Activated naive CD8-positive, alpha-beta T cell treated with anti-CD3 and anti-CD28 coated beads, Interleukin-2, amount 50 U/mL, for 24 hours (primary cell): ENCODE measurements around the gene LNPK.

Experiments used
- ATAC-seq: fragments of 150-1000 bp; cut with Tn5 transposase; one replicate; pipeline ENCODE4 v1.10.0; 2021
- DNase-seq: peaks from one replicate; pipeline ENCODE4 v3.0.0; 2021
- H3K27ac Mint-ChIP-seq: one replicate; pipeline ENCODE4 v1.8.0; 2021; ENCODE audit warnings: mild to moderate bottlenecking, mixed read lengths
- H3K27me3 Mint-ChIP-seq: one replicate; pipeline ENCODE4 v1.8.0; 2021; ENCODE audit warnings: mixed read lengths
- H3K36me3 Mint-ChIP-seq: one replicate; pipeline ENCODE4 v1.8.0; 2021; ENCODE audit warnings: low read depth, mixed read lengths
- H3K4me1 Mint-ChIP-seq: one replicate; pipeline ENCODE4 v1.8.0; 2021; ENCODE audit warnings: mixed read lengths
- H3K4me3 Mint-ChIP-seq: one replicate; pipeline ENCODE4 v1.8.0; 2021; ENCODE audit warnings: mild to moderate bottlenecking, moderate library complexity, mixed read lengths
- H3K9me3 Mint-ChIP-seq: one replicate; pipeline ENCODE4 v1.8.0; 2021; ENCODE audit warnings: mixed read lengths

Gene LNPK, protein sequence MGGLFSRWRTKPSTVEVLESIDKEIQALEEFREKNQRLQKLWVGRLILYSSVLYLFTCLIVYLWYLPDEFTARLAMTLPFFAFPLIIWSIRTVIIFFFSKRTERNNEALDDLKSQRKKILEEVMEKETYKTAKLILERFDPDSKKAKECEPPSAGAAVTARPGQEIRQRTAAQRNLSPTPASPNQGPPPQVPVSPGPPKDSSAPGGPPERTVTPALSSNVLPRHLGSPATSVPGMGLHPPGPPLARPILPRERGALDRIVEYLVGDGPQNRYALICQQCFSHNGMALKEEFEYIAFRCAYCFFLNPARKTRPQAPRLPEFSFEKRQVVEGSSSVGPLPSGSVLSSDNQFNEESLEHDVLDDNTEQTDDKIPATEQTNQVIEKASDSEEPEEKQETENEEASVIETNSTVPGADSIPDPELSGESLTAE

DNA sequence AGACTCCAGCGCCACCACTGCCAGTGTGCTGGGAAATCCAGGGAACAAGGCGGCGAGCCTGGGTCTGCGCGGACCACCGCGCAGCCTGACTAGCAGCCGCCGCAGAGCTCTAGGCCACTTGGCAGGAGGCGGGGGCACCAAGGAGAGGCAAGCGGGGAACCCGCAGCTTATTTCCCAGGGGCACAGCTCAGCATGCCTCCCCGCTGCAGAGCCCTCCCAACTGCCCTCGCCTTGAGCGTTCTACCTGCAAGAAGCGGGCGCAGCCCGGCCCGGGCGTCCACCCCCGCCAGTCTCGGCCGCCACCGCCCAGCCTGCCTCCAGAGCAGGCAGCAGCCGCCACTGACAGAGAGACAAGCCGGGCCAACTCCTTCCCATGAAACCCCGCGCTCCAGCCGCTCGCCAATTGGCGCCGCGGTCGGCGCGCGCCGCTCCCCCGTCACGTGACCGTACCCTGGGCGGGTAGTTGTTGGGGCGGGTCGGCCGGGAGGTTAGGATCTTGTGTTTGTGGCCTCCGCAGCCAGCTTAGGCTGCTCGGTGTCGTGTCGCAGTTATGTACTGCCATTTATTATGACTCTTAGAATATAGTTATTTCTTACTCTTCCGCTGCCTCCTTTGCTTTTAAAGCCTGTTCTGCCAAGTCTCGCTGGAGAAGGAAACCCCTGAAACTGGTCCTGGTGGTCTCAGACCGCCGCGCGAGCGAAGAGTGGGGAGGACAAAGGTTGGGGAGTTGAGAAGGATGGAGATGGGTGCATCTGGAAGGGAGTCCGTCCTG is at the start of gene LNPK:
TSS of gene LNPK (minus strand) at position 352 of the 772 bp plus-strand sequence. CDS start 6,683 bp downstream, outside the sequence.
- Mint-ChIP-seq H3K27ac (peak within 1 kb of the TSS; percentile 95), H3K9me3 (no peaks in the 10 kb centered on the region), H3K4me1 (peaks cover 29% of the 10 kb centered on the region), H3K36me3 (peaks cover 4% of the 10 kb centered on the region), H3K4me3 (peak within 1 kb of the TSS; percentile 98), H3K27me3 (peaks cover 2% of the 10 kb centered on the region)
- ATAC-seq (peak; percentile 95), DNase-seq (peak; percentile 91)

DNA sequence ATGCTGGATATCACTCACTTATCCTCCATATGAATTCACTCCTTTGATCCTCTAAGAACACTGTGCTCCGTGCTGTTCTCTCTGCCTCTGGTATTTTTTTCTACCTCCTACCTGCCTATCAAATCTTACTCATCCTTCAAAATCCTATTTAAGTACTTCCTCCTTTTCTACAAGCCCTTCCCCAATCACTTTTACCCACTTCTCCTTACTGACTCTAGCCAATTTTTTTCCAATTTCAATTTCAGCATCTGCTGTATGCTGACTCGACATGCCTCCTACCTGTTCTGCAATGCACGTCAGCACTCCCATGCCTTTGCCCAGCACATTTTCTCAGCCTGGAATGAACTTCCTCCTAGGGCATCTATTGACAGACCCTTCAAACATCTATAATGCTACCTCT is 37.3 kb upstream of the LNPK start:
- Mint-ChIP-seq H3K9me3 (peaks cover 9% of the 10 kb centered on the region), H3K27ac (no peak overlapping the region), H3K36me3 (no peaks in the 10 kb centered on the region), H3K27me3 (peaks cover 26% of the 10 kb centered on the region), H3K4me1 (no peaks in the 10 kb centered on the region), H3K4me3 (no peak overlapping the region)
- ATAC-seq (no peak), DNase-seq (no peak)

DNA sequence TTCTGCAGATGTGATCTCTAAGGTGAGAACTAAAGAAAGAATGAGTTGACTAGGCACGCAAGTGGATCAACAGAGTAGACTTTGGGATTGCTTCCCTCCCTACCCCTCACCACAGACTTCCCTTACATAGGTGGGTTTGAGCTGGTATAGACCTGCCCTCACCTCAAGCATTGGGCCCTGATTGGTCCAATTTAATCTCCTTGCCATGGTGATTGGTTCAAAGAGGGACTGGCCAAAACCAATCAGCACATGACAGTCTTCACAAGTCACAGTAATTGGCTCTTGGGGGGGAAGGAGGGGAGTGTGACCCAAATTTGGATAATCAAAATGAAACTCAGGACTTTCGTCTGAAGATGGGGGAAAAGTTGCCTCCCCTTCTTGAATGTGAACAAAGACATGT is 36.6 kb upstream of the LNPK start:
- H3K9me3 Mint-ChIP-seq = peaks cover 6% of the 10 kb centered on the region
- peaks cover 25% of the 10 kb centered on the region for H3K27me3 Mint-ChIP-seq
- ATAC-seq (no peak), DNase-seq (no peak)
- no peak overlapping the region for H3K27ac Mint-ChIP-seq
- no peaks in the 10 kb centered on the region for H3K36me3 Mint-ChIP-seq
- H3K4me1 Mint-ChIP-seq = no peaks in the 10 kb centered on the region
- H3K4me3 Mint-ChIP-seq = no peak overlapping the region

DNA sequence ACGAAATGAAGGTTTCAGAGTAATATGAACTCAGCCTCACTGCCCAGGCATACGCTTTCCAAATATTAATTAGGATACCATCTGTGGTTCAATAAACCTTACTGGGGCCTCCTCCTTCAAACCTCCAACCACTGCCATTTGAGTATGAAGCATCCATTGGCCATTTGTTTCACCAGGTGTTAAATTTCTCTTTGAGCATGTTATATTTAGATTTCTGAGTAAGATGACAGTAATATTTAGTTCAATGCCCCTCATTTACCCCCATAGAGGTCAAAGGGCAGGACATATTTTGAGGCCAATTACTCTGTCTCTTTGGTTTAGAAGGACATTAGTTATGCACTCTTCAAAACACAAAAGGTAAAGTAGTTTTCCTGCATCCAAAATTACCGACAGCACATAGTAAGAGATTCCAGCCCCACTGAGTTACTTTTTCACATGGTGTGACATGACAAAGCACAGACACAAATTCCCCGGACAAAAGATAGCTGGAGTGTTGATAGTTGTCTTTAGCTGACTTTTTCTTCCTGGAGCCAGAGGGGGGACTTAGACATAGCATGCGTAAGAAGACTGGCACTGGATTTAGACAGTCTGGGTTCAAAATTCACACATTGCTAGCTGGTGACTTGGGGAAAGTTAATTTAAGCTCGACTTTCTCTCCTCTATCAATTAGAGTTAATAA is 33.1 kb upstream of the LNPK start:
- Mint-ChIP-seq H3K27ac (no peak overlapping the region), H3K9me3 (no peaks in the 10 kb centered on the region), H3K36me3 (no peaks in the 10 kb centered on the region), H3K4me1 (no peaks in the 10 kb centered on the region), H3K27me3 (peaks cover 26% of the 10 kb centered on the region), H3K4me3 (no peak overlapping the region)
- ATAC-seq = no peak
- DNase-seq = no peak

DNA sequence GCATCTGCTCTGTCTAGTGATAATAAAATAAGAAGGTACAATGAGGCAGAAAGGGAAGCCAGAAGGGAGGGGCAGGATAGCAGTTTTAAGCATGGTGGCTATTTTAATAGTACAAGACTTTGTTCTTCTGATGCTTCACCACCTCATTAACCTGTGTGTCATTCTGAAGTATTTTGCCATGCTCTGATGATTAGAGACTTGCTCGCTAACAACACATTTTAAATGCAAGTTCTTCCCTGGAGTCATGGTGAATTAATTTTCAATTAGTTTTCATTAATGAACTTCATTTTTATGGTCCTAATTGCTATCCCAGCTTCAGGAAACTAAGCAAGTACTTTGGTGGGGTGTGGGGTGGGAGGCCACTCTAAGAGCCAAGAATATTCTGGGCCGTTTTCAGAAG is 25.7 kb upstream of the LNPK start:
- H3K9me3 Mint-ChIP-seq = no peaks in the 10 kb centered on the region
- no peaks in the 10 kb centered on the region for H3K4me1 Mint-ChIP-seq
- H3K27me3 Mint-ChIP-seq = peaks cover 26% of the 10 kb centered on the region
- DNase-seq = no peak
- no peak for ATAC-seq
- H3K4me3 Mint-ChIP-seq = no peak overlapping the region
- H3K36me3 Mint-ChIP-seq = no peaks in the 10 kb centered on the region
- no peak overlapping the region for H3K27ac Mint-ChIP-seq

DNA sequence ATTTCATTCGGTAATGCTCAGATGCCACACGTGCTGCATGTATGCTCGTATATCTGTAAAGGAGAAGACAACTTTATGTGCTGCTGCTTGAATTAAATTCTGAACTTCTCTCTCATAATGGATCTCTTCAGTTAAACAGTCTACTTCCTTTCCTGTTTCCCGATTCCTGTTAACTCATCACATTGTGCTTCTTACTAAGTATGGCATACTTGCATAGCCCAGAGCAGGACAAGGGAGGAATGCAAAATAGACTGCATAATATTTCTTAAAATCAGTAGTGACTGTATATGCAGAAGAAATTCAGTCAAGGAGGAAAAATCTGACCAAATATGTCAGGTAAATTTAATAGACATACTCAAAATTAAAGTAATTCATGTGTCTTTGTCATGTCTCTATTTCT is 23.9 kb upstream of the LNPK start:
- ATAC-seq = no peak
- no peak overlapping the region for H3K27ac Mint-ChIP-seq
- H3K36me3 Mint-ChIP-seq = no peaks in the 10 kb centered on the region
- no peaks in the 10 kb centered on the region for H3K9me3 Mint-ChIP-seq
- no peak overlapping the region for H3K4me3 Mint-ChIP-seq
- peaks cover 30% of the 10 kb centered on the region for H3K27me3 Mint-ChIP-seq
- H3K4me1 Mint-ChIP-seq = no peaks in the 10 kb centered on the region
- DNase-seq = no peak

DNA sequence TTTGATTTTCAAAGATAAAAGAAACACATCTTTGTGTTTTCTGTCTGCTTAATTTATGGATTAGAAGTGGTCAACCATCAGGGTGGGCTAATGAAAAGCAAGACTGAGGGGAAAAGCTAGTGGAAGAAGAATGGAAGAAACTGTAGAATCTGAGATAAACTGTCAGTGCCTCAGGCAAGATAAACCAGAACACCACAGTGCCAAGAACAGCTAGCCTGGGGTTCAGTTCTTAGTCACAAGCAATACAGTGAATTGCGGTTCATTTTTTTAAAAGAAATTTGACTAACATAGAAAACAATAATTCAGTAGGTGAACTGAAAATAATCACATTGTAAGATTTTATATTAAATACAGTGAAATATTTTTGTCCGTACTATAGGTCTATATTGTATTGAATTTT is 22.0 kb upstream of the LNPK start:
- no peak for DNase-seq
- no peak for ATAC-seq
- H3K27ac Mint-ChIP-seq = no peak overlapping the region
- no peak overlapping the region for H3K4me3 Mint-ChIP-seq
- no peaks in the 10 kb centered on the region for H3K4me1 Mint-ChIP-seq
- H3K36me3 Mint-ChIP-seq = no peaks in the 10 kb centered on the region
- H3K27me3 Mint-ChIP-seq = peaks cover 28% of the 10 kb centered on the region
- H3K9me3 Mint-ChIP-seq = no peaks in the 10 kb centered on the region

DNA sequence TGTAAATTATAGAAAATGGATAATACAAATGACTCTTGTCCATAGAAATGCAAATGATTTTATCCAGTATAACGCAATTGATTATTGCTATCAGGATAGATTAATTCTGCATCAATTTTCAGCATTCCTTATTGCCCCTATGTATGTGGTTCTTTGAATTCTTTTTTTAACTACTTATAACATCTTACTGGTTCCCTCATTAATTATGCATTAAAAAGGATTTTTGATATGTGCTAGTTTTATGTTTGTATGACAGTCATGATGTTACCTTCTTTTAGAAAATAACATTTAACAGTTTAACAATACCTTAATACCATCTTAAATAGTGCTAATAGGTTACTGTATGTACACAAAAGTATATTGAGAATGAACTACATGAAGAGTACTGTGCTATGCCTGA is 20.0 kb upstream of the LNPK start:
- Mint-ChIP-seq H3K27me3 (peaks cover 27% of the 10 kb centered on the region), H3K36me3 (no peaks in the 10 kb centered on the region), H3K9me3 (no peaks in the 10 kb centered on the region), H3K27ac (no peak overlapping the region), H3K4me1 (no peaks in the 10 kb centered on the region), H3K4me3 (no peak overlapping the region)
- ATAC-seq (no peak), DNase-seq (no peak)

DNA sequence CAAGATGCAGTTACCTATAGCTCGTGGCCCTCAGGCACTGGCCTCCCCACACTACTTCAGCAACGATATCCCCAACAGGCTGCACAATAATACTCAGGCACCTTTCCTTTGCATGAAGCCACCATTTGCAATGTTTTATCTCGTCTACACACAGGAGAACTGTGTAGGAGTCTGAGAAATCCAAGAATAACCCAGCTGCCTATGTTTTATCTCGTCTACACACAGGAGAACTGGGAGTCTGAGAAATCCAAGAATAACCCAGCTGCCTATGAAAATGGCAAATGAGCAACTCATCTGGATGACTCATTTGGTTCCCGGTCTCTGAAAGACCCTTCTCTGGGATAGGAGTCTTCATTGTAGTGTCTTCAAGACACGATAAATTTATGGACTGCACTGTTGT is 18.3 kb upstream of the LNPK start:
- DNase-seq = no peak
- Mint-ChIP-seq H3K27me3 (peaks cover 23% of the 10 kb centered on the region), H3K9me3 (no peaks in the 10 kb centered on the region), H3K4me3 (no peak overlapping the region), H3K4me1 (no peaks in the 10 kb centered on the region), H3K36me3 (no peaks in the 10 kb centered on the region), H3K27ac (no peak overlapping the region)
- ATAC-seq = no peak

DNA sequence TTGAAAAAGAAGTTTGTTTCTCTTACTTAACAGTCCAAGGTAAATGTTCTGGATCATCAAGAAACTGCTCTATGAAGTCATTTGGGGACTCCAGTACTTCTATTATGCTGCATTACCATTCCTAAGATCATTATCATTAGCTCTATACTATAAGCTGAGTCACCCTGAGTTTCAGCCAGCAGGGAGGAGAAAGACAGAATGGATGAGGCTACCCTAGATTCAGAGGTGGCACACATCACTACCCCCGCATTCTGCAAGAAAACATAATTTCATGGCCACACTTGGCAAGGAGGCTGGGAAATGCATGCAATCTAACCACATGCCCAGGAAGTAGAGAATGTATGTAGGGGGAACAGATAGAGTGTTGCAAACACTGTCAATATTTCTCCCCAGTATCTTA is 16.6 kb upstream of the LNPK start:
- no peak for DNase-seq
- Mint-ChIP-seq H3K9me3 (no peaks in the 10 kb centered on the region), H3K36me3 (no peaks in the 10 kb centered on the region), H3K4me1 (no peaks in the 10 kb centered on the region), H3K4me3 (no peak overlapping the region), H3K27ac (no peak overlapping the region), H3K27me3 (peaks cover 23% of the 10 kb centered on the region)
- ATAC-seq = no peak

DNA sequence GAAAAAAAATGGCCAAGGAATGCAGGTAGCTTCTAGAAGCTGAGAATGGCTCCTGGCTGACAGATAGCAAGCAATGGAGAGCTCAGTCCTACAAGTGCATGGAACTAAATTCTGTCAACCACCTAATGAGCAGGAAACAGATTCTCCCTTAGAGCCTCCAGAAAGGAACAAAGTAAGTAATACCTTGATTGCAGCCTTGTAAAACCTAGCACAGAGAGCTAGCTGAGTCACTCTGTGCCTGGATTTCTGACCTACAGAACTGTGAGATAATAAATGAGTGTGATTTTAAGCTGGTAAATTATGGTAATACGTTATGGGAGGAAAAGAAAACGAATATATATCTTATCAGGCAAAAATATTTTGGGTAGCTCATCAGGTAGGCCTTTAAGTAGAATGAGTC is 7.4 kb upstream of the LNPK start:
- Mint-ChIP-seq H3K4me3 (no peak overlapping the region), H3K36me3 (no peaks in the 10 kb centered on the region), H3K27ac (no peak overlapping the region), H3K9me3 (no peaks in the 10 kb centered on the region), H3K27me3 (peaks cover 15% of the 10 kb centered on the region), H3K4me1 (no peaks in the 10 kb centered on the region)
- no peak for DNase-seq
- ATAC-seq = no peak

DNA sequence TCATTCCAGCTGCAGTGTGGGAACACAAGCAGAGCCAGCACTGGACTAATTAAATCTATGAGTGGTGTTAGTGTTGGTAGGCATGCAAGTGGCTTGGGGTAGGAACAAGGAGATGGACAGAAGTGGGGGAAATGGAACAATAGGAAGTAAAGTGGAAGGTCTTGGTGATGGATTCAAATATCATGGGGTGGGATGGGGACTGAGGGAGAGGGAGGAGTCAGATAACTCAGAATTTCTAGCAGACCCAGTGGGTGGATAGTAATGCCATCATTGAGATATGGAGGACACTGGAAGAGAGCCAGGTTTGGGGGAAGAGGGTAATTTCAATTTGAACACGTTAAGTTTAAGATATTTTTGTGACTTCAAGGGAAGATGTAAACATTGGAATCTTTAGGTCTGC is 2.9 kb upstream of the LNPK start:
- Mint-ChIP-seq H3K36me3 (peaks cover 4% of the 10 kb centered on the region), H3K27me3 (peaks cover 5% of the 10 kb centered on the region), H3K4me3 (no peak overlapping the region), H3K4me1 (peaks cover 17% of the 10 kb centered on the region), H3K27ac (no peak overlapping the region), H3K9me3 (no peaks in the 10 kb centered on the region)
- DNase-seq (no peak), ATAC-seq (no peak)

DNA sequence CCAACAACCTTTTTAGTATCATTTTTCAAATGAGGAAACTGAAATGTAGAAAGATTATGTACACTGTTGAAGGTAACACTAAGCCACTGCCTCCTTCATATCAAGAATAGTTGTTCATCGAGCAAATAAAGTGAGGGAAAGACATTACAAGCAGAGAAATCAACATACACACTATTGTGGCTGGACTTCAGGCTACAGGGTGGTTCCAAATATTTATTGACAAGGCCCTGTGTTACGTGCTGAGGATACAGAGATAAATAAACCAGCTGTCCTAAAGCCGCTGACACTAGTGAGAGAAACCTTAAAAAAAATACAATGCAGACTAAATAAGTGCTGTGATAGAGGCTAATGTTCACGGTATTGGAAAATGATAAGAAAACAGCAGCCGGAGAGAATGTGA is 1.9 kb upstream of the LNPK start:
- Mint-ChIP-seq H3K27me3 (peaks cover 5% of the 10 kb centered on the region), H3K4me1 (peaks cover 26% of the 10 kb centered on the region)
- DNase-seq = no peak

DNA sequence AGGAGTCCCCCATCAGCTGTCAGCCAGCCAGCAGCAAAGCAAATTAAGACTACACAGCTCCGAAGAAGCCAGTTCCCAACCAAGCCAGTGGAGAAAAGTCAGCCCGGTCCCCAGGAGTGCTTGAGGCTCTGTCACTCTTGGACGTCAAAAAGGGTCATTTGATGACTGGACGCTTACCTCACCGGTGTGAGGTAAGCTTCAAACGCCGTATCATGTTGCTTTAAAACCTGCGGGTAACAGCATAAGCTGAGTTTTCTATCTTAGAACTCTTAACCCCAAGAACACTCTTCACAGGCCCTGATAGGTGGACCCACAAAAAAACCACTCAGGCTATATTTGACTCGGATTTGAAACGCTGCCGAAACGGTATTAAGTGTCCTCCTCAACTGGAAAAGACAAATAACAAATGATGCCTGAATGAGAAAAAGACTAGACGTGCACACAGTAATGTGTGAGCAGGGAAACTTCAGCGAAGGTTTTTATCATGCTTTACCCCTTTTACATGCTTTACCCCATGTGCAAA is 682 bp upstream of the LNPK start:
- Mint-ChIP-seq H3K27me3 (peaks cover 3% of the 10 kb centered on the region), H3K36me3 (peaks cover 4% of the 10 kb centered on the region), H3K4me1 (peaks cover 29% of the 10 kb centered on the region), H3K9me3 (no peaks in the 10 kb centered on the region), H3K4me3 (peak overlapping the region; percentile 98), H3K27ac (peak overlapping the region; percentile 95)
- DNase-seq = no peak
- no peak for ATAC-seq

More for the DNA sequence above, 1.9 kb upstream of the LNPK start:
- ATAC-seq = no peak
- H3K27ac Mint-ChIP-seq = no peak overlapping the region
- H3K9me3 Mint-ChIP-seq = no peaks in the 10 kb centered on the region
- no peak overlapping the region for H3K4me3 Mint-ChIP-seq
- H3K36me3 Mint-ChIP-seq = peaks cover 4% of the 10 kb centered on the region
